ENCODE results near the gene COX17. TPM values are rescaled to one million over a fixed set of nuclear protein-coding genes. Genes with fewer than 3 reads are reported as not detected.

The COX17 gene
- total RNA-seq, 1 experiment from 2014 or later = 51.6 TPM

GRCh38 chr3:119676020-119676419, 1.2 kb downstream of the COX17 start:
- H3K4me1 ChIP-seq (ENCODE audit: control insufficient read depth in 1 of 2, insufficient read depth in 2 of 2, low read length in 2 of 2) = peaks cover 3 to 14% of the 10 kb centered on the region in 2 experiments; a peak in 3 of 4 replicates
- no peaks in the 10 kb centered on the region for H3K9me2 ChIP-seq (ENCODE audit: insufficient read depth)
- peaks cover 21% of the 10 kb centered on the region for H3K79me2 ChIP-seq (ENCODE audit: insufficient read depth, low read length)
- ATAC-seq = no peak
- peak overlapping the region; percentile 93 for H3K4me2 ChIP-seq (ENCODE audit: low read length)
- H2AFZ ChIP-seq (ENCODE audit: low read depth, low read length, poor library complexity, severe bottlenecking) = no peak overlapping the region
- H3K9me3 ChIP-seq (ENCODE audit: control insufficient read depth in 1 of 2, insufficient read depth in 1 of 2, low read depth in 1 of 2, low read length in 2 of 2) = no peaks in the 10 kb centered on the region
- BruUV-seq (replicated peaks) = no TSS peak
- POLR2A ChIA-PET = interaction anchor here (1.8 kb wide), 1 partner anchor 212 kb away, joined by 3 read pairs; no protein-coding TSS in a partner anchor
- no peaks in the 10 kb centered on the region for H4K20me1 ChIP-seq (ENCODE audit: insufficient read depth)
- CTCF ChIA-PET = no interaction called here
- H3K27ac ChIP-seq (ENCODE audit: low read depth, low read length) = no peak overlapping the region
- RAD21 ChIA-PET (ENCODE audit: low non-redundant PET in 1 of 2, low total read pairs in 2 of 2, uncharacterized antibody in 2 of 2, unreplicated experiment in 2 of 2) = no interaction called here
- no peak for DNase-seq (ENCODE audit: low read depth, low spot score)
- peak overlapping the region; percentile 62 for H3K9ac ChIP-seq (ENCODE audit: low read length)
- H3K27me3 ChIP-seq (ENCODE audit: insufficient read depth, low read length) = no peaks in the 10 kb centered on the region
- H3K4me3 ChIP-seq (replicated peaks in 1 of 2; ENCODE audit: low read depth in 1 of 2, low read length in 2 of 2) = peak overlapping the region; percentile 74 to 87
- TF ChIP-seq POLR2A (IDR thresholded peaks at IDR 0.05; ENCODE audit: borderline replicate concordance, extremely low read depth, insufficient read depth, insufficient read length) (no peak), RAD21 (IDR thresholded peaks at IDR 0.05; ENCODE audit: low read depth) (no peak), CBX3 (IDR thresholded peaks at IDR 0.05; ENCODE audit: low read depth) (no peak), SP1 (IDR thresholded peaks at IDR 0.05; ENCODE audit: low read depth) (no peak)
- intact Hi-C loops (cut with micrococcal nuclease) = loop anchor here (10.0 kb wide), 2 partner anchors 211 to 641 kb away; partner anchors contain the start of genes IGSF11, POGLUT1 and TMEM39A
- H3K36me3 ChIP-seq (ENCODE audit: control insufficient read depth in 1 of 2, insufficient read depth in 2 of 2, low read length in 2 of 2) = peaks cover 12 to 29% of the 10 kb centered on the region in 2 experiments

- TF ChIP-seq CBX3 (IDR thresholded peaks at IDR 0.05; ENCODE audit: low read depth) (no peak), CEBPB (IDR thresholded peaks at IDR 0.05; ENCODE audit: low read depth) (no peak), ZNF274 (IDR thresholded peaks at IDR 0.05; ENCODE audit: low read depth, low read length) (no peak), EGR1 (IDR thresholded peaks at IDR 0.05; ENCODE audit: low read depth) (no peak)
- Histone ChIP-seq H4K20me1 (ENCODE audit: insufficient read depth) (no peaks in the 10 kb centered on the region), H3K4me2 (ENCODE audit: low read length) (peak overlapping the region; percentile 93), H2AFZ (ENCODE audit: low read depth, low read length, poor library complexity, severe bottlenecking) (no peak overlapping the region), H3K9me2 (ENCODE audit: insufficient read depth) (no peaks in the 10 kb centered on the region), H3K36me3 (ENCODE audit: control insufficient read depth in 1 of 2, insufficient read depth in 2 of 2, low read length in 2 of 2) (peaks cover 12 to 34% of the 10 kb centered on the region in 2 experiments), H3K27me3 (ENCODE audit: insufficient read depth, low read length) (no peaks in the 10 kb centered on the region), H3K9ac (ENCODE audit: low read length) (no peak overlapping the region), H3K4me1 (ENCODE audit: control insufficient read depth in 1 of 2, insufficient read depth in 2 of 2, low read length in 2 of 2) (peaks cover 3 to 16% of the 10 kb centered on the region in 2 experiments; a peak in 3 of 4 replicates), H3K4me3 (replicated peaks in 1 of 2; ENCODE audit: low read depth in 1 of 2, low read length in 2 of 2) (no peak overlapping the region), H3K27ac (ENCODE audit: low read depth, low read length) (no peak overlapping the region), H3K79me2 (ENCODE audit: insufficient read depth, low read length) (peaks cover 21% of the 10 kb centered on the region), H3K9me3 (ENCODE audit: control insufficient read depth in 1 of 2, insufficient read depth in 1 of 2, low read depth in 1 of 2, low read length in 2 of 2) (no peaks in the 10 kb centered on the region)
- ATAC-seq (no peak), DNase-seq (ENCODE audit: low read depth, low spot score) (no peak)
- CTCF ChIA-PET = interaction anchor here (0.8 kb wide), 1 partner anchor 75 kb away, joined by 3 read pairs; no protein-coding TSS in a partner anchor
- POLR2A ChIA-PET = interaction anchor here (1.8 kb wide), 1 partner anchor 211 kb away, joined by 3 read pairs; no protein-coding TSS in a partner anchor
- RAD21 ChIA-PET (ENCODE audit: low non-redundant PET in 1 of 2, low total read pairs in 2 of 2, uncharacterized antibody in 2 of 2, unreplicated experiment in 2 of 2) = no interaction called here
- BruUV-seq (replicated peaks) = no TSS peak
- intact Hi-C loops (cut with micrococcal nuclease) = loop anchor here (10.0 kb wide), 2 partner anchors 211 to 641 kb away; partner anchors contain the start of genes IGSF11, POGLUT1 and TMEM39A
Measured at GRCh38 chr3:119675188-119675874, 1.9 kb downstream of the COX17 start.
